Neutrophil (primary cell): ENCODE measurements around the gene PAX8.

Experiments used
- H3K27ac ChIP-seq: fragments of 200-600 bp; sonication (generic); 2 replicates; pipeline ENCODE4 v1.5.1; 2016; ENCODE audit warnings: mild to moderate bottlenecking, moderate library complexity
- H3K27me3 ChIP-seq: fragments of 200-600 bp; sonication (generic); 2 replicates; pipeline ENCODE4 v1.6.0; 2016; ENCODE audit warnings: mild to moderate bottlenecking
- H3K36me3 ChIP-seq: fragments of 200-600 bp; sonication (generic); 2 replicates; pipeline ENCODE4 v1.5.1; 2017
- H3K4me1 ChIP-seq, 2 experiments: fragments of 200-600 bp in 1 of 2; sonication (generic) in 1 of 2; 1 replicate in 1 of 2; 2 replicates in 1 of 2; pipeline versions ENCODE4 v1.5.1 to v1.6.1; 2013 to 2016; ENCODE audit warnings: low read depth in 1 of 2, low read length in 1 of 2, mild to moderate bottlenecking in 1 of 2, moderate library complexity in 1 of 2; ENCODE audit not compliant: control insufficient read depth in 1 of 2, insufficient read depth in 1 of 2
- H3K4me3 ChIP-seq, 2 experiments: fragments of 200-600 bp in 1 of 2; sonication (generic) in 1 of 2; 1 replicate in 1 of 2; 2 replicates in 1 of 2; pipeline ENCODE4 v1.5.1; 2013 to 2016; ENCODE audit warnings: low read depth in 1 of 2, low read length in 1 of 2, mild to moderate bottlenecking in 1 of 2, moderate library complexity in 1 of 2
- H3K9me3 ChIP-seq: fragments of 200-600 bp; sonication (generic); 2 replicates; pipeline ENCODE4 v1.5.1; 2016
- TF ChIP-seq, protein P1 (sequence below): fragments of 200-600 bp; sonication (generic); IDR thresholded peaks from 2 replicates; pipeline ENCODE4 v1.5.1; 2016; ENCODE audit warnings: antibody characterized with exemption

PAX8 gene

DNA sequence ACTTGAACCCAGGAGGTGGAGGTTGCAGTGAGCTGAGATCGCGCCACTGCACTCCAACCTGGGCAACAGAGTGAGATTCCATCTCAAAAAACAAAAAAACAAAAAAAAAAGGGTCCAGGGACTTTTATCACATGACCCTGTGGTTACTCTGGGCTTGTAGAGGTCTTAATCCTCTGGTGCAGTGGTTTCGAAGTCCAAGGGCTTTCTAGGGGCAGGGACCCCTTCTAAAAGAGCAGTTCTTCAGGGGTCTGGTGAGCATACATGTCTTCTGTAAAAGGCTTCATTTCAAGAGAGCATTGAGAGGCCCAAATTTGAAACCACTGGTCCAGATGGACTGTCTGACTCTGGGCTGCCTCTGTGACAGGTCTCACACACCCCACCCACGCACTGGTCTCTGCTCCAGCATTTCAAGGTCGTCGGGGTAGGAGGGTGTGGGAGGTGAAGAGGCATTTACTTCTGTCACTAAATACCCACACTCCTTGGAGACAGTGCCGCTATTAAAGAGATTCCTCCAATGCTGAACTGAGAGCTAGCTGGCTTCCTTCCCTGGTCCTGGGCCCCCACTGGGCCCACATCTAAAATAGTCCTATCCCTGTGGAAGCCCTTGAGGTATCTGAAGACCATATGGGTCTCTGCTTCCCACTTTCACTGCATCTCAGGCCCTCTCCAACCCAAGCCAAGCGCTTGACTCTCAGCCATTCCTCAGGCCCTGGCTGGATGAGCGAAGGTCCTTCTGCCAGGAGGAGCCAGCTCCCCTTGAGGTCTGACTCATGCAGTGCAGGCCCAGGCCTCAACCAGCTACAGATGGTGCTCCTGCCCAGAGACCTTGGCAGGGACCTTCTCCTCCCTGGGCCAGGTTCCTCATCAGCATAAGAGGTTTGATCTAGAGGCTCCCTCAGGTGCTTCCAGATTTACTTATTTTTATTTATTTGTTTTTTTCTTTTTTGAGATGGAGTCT is 44.8 kb downstream of the PAX8 start:
- no peak overlapping the region for H3K27ac ChIP-seq
- H3K4me3 ChIP-seq: no peak overlapping the region
- no peaks in the 10 kb centered on the region for H3K36me3 ChIP-seq
- H3K4me1 ChIP-seq: peaks cover 5 to 22% of the 10 kb centered on the region in 2 experiments
- TF ChIP-seq, protein P1, sequence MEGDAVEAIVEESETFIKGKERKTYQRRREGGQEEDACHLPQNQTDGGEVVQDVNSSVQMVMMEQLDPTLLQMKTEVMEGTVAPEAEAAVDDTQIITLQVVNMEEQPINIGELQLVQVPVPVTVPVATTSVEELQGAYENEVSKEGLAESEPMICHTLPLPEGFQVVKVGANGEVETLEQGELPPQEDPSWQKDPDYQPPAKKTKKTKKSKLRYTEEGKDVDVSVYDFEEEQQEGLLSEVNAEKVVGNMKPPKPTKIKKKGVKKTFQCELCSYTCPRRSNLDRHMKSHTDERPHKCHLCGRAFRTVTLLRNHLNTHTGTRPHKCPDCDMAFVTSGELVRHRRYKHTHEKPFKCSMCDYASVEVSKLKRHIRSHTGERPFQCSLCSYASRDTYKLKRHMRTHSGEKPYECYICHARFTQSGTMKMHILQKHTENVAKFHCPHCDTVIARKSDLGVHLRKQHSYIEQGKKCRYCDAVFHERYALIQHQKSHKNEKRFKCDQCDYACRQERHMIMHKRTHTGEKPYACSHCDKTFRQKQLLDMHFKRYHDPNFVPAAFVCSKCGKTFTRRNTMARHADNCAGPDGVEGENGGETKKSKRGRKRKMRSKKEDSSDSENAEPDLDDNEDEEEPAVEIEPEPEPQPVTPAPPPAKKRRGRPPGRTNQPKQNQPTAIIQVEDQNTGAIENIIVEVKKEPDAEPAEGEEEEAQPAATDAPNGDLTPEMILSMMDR: no peak
- H3K9me3 ChIP-seq: no peaks in the 10 kb centered on the region
- H3K27me3 ChIP-seq: no peaks in the 10 kb centered on the region

DNA sequence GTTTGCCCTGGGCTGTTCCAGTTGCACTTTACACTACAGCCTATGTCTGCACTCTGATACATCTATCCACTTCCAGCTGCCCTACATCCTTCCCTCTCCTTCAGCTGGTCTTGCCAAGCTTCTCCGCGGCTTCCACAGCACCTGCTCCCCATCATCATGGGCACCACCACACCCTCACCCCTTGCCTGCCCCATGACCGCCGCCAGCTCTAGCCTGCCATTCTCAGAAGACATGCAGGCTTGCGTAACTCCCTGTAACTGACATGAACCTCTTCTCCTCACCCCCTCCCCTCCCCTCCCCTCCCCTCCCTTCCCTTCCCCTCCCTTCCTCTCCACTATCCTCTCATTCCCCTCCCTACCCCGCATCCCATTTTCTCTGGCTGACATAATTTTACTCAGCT is 46.0 kb downstream of the PAX8 start:
- no peak overlapping the region for H3K27ac ChIP-seq
- TF ChIP-seq, protein P1: no peak
- no peaks in the 10 kb centered on the region for H3K9me3 ChIP-seq
- H3K4me1 ChIP-seq: peaks cover 7 to 25% of the 10 kb centered on the region in 2 experiments
- H3K4me3 ChIP-seq: no peak overlapping the region
- no peaks in the 10 kb centered on the region for H3K36me3 ChIP-seq
- no peaks in the 10 kb centered on the region for H3K27me3 ChIP-seq

DNA sequence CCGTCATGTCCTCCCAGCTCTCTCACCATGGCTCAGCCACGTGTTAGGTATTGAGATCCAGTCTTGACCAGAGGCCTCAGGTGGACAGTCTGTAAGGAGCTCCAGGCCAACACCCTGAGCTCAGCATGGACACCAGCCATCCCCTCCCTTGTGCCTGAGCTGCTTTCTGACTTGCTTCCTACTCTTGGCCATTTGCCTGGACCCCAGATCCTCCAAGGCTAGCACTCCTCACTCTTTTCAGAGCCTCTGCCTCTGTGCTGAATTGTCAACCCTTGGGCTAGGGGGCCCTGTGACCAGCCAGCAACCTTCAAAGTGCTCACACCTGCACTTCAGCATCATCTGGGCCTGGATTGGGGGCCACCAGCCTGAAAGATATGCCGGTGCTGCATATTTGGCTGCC is 46.6 kb downstream of the PAX8 start:
- no peaks in the 10 kb centered on the region for H3K27me3 ChIP-seq
- H3K4me1 ChIP-seq: peaks cover 10 to 28% of the 10 kb centered on the region in 2 experiments
- no peaks in the 10 kb centered on the region for H3K9me3 ChIP-seq
- no peak overlapping the region for H3K4me3 ChIP-seq
- H3K36me3 ChIP-seq: no peaks in the 10 kb centered on the region
- H3K27ac ChIP-seq: no peak overlapping the region
- TF ChIP-seq, protein P1: no peak

DNA sequence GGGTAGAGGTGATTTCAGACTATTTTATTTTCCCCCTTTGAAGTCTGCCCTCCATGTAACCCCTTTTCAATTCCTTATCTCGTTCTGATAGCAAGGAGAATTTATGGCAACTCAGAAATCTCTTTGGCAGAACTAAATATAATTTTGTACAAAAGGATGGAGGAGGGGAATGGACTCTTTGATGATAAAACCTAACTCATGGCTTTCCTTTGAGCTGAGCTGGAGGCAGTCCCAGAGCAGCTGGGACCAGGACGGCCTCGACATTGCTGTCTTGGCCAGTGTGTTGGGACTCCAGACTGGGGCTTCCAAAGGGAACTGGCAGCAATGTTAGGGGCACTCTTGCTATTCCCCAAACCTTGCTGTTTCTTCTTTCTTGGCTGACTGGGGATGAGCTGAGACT is 47.7 kb downstream of the PAX8 start:
- no peak overlapping the region for H3K4me3 ChIP-seq
- TF ChIP-seq, protein P1: no peak
- H3K36me3 ChIP-seq: no peaks in the 10 kb centered on the region
- peaks cover 10 to 21% of the 10 kb centered on the region in 2 experiments for H3K4me1 ChIP-seq
- H3K27ac ChIP-seq: no peak overlapping the region
- no peaks in the 10 kb centered on the region for H3K9me3 ChIP-seq
- H3K27me3 ChIP-seq: no peaks in the 10 kb centered on the region

DNA sequence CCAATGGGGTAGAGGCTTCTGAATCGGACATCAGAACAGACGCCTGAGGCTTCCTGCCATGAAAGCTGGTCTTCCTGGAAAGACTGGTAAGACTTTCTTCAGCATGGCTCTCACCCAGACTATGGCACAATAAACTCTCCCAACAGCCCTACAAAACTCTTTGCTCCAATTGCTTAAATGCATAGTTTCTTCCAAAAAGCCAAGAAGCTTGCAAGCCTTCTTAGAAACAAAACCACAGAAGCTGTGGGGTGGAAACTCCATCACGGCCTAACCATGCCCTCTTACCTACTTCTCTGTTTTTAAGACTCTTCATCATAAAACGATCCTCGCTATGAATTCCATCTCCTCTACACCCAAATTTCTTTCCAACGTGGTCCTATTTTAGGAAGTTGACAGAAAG is 48.2 kb downstream of the PAX8 start:
- no peaks in the 10 kb centered on the region for H3K27me3 ChIP-seq
- TF ChIP-seq, protein P1: no peak
- peaks cover 10 to 21% of the 10 kb centered on the region in 2 experiments for H3K4me1 ChIP-seq
- H3K4me3 ChIP-seq: no peak overlapping the region
- H3K27ac ChIP-seq: no peak overlapping the region
- H3K9me3 ChIP-seq: no peaks in the 10 kb centered on the region
- no peaks in the 10 kb centered on the region for H3K36me3 ChIP-seq
